ENCODE measurements around the gene CMIP.

Gene CMIP

DNA sequence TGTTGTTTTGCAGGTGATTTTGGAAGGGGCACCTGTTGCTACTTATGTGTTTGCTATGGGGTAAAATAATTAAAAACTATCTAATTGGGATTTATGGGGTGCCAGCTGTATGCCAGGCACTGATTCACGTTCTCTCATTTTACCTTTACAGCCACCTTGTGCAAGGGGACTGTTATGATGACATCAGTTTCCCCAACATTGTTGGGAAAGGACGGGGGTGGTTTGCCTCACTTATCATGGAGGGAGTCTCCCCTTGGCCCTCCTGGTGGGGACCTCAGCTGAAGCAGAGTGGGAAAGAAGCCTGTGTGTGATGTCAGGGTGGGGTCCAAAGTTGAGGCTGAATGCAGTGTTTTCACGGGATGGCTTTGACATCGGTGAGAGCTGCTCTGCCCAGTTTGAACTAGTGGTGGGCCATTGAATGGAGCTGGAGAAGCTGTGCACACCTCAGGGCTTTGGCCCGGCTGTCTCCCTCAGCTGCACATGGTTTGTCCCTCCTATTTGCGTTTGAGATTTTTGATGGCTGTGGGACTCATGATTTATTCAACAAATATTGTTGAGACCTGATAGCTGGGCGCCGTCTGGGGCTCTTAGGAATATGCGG lies 36.1 kb downstream of the CMIP start:
- no peak for DNase-seq

DNA sequence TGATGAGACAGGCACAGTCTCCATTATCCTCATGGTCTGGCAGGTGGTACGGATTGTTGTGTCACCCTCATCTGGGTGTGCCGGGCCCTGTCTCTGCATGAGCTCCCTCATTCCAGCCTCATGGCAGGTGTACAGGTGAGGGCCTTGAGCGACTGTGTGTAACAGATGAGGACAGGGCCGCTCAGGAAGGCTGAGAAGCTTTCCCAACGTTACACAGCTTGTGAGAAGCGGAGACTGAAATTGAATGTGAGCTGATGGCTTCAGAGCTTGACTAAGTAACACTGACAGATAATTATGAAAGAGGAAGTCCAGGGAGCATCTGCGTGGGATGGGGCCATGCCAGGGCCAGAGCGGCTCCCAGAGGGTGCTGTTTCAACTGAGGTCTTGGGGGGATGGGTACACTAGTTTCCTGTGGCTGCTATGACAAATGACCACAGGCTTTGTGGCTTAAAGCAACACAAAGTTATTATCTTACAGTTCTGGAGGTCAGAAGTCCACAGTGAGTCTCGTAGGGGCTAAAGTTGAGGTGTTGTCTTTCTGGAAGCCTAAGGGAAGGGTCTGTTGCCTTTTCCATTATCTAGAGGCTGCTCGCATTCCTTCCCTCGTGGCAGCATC lies 36.7 kb downstream of the CMIP start:
- DNase-seq: peak in 1 of 5 donors; percentile 27

DNA sequence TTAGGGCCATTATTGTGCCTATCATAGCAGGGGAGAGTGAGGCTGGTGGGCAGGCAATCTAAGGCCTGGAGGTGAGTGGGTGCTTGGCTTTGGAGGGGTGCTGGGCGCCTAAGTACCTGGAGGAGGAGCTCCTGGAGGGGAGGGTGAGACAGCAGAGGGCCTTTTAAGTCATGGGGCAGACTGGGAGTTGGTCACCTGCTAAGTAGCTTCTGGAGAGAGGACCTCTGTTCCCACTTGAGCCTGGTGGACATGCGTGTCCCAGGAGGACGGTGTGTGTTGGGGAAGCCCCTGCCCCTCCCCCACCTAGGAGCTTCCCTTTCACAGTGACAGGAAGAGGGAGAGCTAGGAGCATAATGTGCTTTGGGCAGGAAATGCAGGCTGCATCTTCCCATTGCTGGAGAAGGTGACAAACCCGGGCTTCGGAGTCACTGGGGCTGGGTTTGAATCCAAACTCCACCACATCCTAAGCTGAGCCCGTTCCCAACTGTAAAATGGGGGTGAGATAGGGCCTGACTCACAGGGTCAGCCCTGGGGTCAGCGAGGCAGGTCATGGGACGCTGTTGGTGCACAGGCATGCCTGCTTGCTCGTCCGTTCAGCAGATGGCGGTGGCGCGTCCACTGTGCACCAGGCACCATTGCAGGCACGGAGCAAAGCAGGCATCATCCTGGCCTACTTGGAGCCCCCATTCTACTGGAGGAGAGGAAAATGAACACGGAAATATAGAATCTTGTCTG lies 37.9 kb downstream of the CMIP start:
- DNase-seq: no peak

DNA sequence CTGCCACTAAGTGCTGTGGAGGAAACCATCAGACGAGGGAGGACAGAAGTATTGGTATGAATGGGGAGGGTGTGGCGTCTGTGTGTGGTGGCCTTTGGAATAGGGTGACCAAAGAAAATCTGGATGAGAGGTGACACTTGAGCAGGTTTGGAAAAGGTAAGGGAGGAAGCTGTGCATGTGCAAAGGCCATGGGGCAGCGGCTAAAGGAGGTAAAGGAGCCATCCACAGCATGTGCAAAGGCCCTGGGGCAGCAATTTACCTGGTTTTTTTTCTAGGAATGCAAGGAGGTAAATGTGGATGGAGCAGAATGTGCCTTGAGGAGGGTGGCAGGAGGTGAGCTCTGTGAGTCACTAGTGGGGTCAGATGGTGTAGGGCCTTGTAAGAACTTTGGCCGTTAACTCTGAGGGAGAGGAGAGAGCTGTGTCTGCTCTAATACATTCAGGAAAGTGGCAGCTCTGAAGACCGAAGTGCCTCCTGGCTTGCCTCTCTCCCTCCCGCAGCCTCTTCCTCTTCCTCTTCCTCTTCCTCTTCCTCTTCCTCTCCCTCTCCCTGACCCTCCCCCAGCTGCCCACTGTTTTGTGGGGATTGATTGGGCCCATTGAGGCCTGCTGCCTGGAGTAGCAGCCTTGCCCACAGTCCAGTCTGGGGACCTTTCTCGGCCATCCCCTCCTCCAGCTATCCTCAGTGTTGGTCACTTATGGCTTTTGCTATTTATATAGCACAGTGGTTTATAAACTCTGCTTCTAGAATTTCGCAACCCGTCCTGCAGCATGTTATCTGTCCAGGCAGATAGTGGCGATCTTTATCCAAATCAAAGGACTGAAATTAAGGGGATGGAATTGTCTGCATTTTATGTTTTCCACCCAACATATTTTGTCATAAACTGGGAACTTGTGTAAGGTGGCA lies 38.7 kb downstream of the CMIP start:
- DNase-seq: no peak

DNA sequence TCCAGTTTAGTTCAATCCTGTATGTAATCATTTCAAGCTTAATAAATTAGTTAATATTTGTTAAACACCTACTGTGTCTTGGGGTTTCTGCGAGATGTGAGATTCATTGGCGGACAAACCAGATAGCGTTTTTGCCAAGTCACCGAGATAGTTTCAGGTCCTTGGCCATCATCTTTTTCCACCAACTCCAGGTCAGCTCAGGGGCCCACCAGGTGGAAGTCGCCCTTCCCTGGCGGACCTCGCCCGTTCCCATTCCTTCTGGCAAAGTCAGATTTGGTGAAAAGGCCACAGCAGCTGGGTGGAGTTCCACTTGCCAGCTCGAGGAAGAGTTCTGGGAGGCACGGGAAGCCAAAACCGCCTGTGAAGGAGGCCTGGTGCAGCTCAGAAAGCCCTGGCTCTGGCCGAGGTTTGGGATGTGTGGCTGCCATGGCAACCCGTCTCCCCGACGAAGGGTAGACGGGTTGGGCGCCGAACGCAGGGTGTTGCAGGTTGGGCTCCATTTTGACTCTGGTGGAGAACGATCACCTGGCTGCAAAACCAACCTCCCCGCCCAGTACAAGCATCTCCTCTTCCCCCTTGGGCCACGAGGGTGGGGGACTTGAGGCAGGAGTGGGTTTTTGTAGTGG lies 39.5 kb downstream of the CMIP start:
- no peak for DNase-seq

DNA sequence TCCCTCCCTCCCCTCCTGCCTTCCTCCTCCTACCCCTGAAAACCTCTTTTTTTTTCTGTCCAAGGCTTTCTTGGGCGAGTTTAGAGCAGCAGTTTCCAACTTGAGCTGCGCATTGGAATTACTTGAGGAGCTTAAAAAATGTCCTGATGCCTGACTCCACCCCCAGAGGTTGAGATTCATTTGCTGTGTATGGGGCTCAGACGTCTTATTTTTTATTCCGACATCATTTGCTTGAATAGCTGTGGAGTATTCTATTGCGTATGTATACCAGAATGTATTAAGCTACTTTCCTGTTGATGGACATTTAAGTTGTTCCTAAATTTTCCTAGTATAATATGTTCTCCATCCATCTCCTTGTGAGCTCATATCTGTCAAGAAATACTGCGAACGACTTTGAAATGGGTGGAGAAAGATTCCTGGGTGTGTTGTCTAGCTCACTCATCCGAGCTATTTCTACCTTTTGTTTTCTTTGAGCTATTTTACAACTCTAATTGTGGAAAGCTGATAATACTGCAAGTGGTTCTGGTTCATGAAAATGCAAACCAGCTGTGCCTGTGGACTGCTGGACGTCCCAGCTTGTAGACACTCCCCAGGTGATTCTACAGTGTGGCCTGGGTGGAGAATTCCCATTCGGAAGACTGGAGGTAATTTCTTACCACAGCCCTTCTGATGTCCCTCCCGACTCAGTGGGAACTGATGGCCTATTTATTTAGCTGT lies 40.5 kb downstream of the CMIP start:
- no peak for DNase-seq

DNA sequence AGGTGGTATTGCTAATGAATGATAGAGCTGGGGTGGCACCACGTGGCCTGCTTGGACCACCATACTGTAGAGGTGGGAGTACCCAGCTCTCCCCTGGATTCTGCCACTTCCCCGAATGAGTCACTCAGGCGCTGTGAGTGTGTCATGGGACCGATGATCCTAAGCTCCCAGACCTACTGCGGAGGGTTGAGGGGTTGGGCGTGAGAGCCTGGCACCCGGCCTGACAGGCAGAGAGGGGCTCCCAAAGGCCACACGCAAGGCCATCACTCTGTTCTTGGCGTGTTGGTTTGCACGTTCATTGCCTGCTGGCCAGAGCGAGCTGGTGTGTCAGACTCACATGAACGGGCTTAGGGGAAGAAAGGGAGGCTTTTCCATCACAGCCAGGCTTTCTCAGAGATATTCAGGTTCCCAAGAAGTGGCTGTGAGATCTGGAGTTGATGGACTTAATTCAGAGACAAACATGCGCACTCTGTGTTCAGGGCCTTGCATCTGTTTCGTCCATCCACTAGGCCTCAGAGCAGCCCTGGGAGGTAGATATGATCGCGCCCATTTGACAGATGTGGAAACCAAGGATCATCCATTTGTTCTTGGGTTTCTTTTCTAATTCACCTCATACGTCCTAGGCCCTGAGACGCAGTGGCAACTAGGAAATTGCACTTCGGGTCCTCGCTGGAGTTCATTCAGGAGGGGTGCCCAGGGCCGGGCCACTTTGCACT lies 41.4 kb downstream of the CMIP start:
- DNase-seq: no peak

DNA sequence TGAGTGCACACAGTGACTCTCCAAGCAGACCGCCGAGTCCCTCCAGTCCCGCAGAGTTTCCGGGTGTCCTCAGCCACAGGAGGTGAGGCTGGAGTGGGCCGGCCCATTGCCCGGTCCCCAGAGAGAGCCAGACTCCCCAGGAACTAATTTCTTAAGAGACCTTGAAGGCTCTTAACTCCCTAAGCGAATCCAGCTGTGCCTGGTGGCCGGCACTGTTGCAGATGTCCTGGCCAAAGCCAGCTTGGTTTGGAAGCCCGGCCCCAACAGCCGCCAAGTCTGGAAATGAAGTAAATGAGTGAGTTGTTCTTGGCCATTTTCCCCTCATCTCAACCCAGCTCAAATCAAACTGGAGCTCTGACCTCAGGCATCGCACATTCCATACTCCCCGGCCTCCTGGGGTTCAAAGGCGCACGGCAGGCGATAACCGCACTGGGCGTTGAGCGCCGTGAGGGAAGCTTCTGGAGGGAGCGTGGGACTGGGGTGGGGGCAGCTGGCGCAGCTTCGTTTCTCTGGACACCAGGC lies 42.0 kb downstream of the CMIP start:
- no peak for DNase-seq

DNA sequence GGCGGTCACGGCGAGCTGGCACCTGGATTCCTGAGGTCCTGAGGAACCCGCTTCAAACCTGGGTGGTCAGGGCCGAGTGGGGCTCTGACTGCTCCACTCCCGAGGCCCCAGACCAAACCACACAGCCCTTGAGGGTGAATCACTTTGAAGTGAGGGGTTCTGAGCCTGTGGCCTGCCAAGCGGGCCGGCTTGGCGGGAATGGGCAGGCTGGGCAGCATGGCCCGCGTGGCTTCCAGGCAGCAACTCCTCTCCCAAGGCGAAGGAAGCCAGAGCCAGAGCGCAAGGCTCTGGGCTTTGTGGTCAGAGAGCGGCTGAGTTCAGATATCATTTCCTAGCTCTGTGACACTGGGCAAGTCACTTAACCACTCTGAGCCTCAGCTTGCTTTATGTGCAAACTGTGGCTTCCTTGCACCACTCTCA lies 42.7 kb downstream of the CMIP start:
- no peak for DNase-seq

DNA sequence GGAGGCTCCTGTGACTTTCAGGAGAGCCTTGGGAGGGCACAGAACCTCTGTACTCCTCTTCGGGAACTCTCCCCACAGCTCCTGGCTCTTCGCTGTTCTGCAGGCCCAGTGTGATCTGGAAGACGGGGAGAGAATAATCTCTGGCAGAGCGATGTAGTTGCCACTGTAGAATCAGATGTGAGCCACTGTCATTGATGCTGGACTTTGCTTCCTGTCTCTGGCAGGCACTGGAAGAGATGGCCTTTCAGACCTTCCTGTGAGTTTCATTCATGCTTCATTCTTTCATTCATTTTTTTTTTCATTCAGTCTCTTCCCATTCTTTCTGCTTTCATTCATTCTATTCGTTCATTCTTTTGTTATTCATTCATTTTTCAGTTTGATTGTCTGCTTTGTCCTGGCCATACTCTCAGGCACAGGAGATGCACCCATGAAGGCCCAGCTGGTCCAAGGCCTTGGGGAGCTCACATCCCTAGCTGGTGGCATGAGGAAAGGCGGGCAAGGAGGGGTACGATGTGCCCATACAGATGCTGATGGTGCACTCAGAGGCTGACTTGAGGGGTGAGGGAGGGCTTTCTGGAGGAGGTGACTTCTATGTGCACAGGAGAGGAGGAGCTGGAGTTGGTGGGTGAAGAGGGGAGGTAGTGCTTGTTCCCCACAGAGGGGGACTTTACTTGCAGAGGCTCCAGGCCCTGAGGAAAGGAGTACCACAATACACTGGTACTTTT lies 44.2 kb downstream of the CMIP start:
- DNase-seq: no peak

DNA sequence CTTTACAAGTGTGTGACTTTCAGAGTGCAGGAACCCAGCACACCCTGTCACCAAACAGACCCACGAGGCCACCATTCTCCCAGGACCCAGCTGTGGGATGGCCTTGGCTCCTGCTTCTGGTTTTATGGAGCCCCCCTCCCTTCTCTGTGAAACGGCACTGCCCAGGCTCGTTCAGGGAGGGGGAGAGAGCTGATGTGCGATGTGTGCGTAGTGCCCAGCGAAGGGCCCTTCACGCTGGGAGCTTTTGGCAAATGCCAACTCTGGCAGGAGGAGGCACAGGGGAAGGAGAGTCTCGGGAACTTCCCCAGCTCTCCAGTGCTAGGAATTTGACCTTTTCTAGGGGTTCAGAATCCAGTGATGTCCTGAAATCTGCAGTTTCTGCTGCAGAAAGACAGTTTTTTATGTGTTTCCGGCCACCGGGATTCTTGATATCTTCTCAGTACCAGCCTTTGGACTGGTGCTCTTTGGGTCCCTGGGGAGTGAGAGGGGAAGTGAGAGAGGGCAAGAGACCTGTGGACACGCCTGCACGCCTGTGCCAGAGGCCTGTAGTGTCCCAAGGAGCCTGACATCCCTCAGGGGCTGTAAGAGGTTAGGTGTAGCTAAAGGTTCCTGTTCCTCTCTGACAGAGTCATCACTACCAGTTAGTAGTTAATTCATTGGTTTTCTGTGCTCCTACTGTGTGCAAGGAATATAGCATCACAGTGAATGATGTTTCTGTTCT lies 45.1 kb downstream of the CMIP start:
- no peak for DNase-seq

DNA sequence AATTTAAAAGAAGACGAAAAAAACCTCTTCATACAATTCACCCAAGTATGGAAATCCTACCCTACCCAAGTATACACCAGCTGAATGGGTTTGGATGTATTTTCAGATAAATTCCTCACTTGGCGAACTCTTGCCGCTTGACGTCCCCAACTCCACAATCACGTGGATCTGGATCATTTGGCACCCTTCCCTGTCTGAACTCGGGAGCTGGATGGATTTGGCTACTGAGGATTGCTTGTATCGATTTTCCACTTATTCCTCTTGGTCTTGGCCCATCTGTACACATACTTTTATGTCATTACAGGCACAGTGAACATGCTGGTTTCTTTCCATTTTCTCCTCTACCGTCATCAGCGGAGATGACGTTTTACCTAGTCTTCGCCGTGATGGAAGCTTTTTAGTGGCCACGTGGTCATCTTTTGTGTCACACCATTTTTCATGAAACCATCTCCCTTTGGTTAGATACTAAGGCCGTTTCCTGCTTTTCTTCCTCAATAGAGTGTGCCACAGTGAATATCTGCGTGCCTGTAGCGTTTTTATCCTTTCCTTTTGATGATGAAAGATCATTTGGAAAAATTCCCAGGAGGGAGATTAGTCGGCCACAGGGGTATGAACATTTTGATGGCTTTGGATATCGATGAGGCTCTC lies 47.1 kb downstream of the CMIP start:
- DNase-seq: no peak

DNA sequence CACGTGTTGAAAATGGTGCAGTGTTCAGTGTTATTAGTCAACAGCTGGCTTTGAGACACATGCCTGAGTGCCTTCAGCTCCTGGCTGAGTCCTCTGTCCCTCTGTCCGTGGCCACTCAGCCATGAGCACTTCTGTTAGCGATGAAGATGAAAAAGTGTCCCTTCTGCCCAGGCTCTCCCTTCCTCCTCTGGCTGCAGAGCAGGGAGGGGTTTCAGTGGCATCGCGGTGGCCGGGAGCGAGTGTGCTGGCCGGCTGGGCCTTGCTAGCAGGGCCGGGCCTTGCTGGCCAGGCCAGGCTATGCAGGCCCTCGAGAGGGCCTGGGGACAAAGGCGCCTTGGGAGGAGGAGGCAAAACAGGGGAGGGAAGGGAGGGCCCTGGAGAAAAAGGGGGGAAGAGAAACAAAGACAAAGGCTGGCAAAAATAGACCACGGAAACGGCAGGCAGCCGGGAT lies 47.7 kb downstream of the CMIP start:
- no peak for DNase-seq

DNA sequence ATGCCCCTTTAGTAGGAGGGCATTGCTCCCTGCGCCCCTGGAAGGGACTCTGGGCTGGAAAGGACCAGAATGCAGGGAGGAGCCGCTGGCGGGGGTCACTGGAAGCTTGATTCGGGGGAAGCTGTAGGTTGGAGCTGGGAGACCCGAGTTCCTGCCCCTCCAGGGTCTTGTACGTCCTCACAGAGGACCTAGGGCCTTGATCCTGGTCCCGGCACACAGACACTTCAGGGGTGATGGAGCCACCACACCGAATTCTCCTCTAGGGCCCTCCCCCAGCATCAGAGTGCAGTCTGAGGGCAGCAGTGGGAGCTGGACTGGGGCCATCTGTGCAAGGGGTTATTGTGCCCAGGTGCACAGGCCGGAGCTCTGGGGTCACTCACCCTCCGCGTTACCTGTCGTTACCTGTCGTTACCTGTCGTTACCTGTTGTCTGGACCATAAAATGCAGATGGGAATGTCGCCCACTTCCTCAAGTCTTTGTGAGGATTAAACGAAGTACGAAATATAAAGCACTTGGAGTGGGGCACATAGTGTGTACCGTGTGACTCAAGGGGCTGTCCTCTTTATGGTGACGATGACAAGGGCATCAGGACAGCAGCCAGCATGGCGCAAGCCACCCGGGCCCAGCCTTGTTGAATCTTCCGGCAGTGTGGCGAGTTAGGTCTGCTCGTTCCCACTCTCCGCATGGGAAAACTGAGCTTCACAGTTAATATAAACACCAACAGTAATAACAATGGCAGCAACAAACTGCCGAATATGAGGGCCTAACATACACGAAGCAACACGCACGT lies 48.6 kb downstream of the CMIP start:
- no peak for DNase-seq

DNA sequence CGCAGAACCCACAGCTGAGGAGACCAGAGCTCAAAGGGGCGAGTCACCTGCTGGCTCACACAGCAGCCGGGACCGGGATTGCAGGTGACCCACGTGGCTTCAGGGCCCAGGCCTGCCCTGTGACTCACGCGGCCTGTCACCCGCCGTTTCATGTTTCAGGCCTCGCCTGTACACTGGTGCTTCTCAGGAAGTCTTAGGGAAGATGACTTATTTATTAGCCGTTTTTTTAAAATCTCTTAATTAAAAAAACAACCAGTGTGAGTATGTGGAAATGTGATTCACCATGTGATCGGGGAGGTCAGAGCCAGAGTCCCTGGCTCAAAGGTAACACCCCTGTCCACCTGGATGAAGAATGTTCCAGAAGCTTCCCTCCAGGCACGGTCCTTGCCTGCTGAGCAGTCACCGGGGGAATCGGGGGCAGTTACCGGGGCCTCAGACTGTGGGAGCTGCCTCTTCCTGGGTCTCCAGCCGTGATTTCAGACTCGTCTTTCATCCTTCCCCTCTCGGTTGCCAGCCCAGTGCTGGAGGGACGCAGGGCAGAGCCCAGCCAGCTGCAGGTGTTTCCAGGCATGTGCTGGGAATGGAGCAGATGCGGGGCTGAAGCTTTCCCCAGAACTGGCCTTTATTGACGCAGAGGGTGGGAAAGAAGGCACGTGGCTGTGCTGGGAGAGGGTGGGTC lies 49.3 kb downstream of the CMIP start:
- DNase-seq: no peak

DNA sequence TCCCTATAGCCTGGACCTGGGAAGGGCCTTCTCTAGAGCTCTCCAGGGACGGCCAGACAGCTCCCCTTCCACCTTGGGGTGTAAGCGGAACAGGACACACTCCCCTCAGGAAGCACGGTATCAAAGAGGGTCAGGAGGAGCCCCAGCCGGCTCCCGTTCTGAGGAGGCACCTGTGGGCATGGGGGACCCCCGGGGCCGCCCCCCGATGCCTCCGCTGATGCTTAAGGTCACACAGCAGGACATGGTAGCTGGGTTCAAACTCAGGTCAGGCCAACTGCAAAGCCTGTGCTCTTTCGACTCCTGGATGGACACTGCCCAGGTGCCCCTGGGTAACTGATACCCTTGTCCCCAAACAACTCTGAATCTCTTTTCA lies 49.8 kb downstream of the CMIP start:
- DNase-seq: no peak

DNA sequence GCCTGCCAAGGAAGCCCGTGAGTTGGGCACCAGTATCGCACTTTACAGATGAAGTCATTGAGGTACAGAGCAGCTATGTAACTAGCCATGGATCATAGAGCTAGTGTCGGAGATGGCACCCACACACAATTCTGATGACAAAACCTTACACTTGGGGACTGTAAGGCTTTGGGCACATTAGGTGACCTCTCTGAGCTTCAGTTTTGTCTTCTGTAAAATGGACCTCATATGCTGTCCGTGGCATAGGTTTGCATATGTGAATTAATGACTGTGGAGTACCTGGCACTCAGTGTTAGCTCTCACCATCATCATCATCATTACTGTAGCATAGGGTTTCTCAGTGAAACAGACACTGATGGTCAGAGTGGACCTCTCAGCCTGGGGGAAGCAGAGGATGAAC lies 50.3 kb downstream of the CMIP start:
- no peak for DNase-seq

Data from T-helper 1 cell (primary cell).